GM18498 (cell line): Measurements from ENCODE around the gene CFLAR.
"Not testable (repeated sequence)": the region's sequence is repeated elsewhere in the genome, so short reads cannot be mapped to it uniquely, and the experiment has no call there.

Experiments
- ATAC-seq: cut with Tn5 transposase; IDR thresholded peaks from one replicate; pipeline ENCODE4 v1.9.1; 2021; ENCODE audit warnings: mild to moderate bottlenecking, moderate library complexity; ENCODE audit not compliant: unreplicated experiment

CFLAR gene

GRCh38 chr2:201174687-201175086, 58.7 kb downstream of the CFLAR start:
- ATAC-seq: no peak

DNA sequence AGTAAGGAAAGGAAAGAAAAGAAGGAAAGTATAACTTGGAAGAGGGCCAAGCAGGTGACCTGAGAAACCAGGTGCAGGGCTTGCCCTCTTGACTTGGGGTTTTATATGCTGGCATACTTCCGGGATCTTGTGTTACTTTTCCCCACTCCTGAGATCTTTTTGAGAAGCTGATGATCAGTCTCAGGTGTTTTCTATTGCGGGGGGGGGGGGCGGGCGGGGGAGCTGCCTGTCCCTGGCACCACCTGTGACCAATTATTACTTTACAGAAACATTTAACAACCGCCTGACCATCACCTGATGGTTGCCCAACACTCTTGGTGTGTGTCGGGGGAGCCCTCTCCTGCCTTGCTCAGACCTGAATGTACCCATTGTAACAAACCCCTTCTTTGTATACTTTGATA, 60.1 kb downstream of the CFLAR start:
- no peak for ATAC-seq

GRCh38 chr2:201180010-201180409, 64.0 kb downstream of the CFLAR start:
- ATAC-seq: no peak

- ATAC-seq: peak; percentile 87
Observed at GRCh38 chr2:201182650-201183364, 66.8 kb downstream of the CFLAR start, which contains the start of gene CASP10. CASP10 (plus strand) TSS chr2:201183141; CDS start chr2:201185778, 2,637 bp downstream.

DNA sequence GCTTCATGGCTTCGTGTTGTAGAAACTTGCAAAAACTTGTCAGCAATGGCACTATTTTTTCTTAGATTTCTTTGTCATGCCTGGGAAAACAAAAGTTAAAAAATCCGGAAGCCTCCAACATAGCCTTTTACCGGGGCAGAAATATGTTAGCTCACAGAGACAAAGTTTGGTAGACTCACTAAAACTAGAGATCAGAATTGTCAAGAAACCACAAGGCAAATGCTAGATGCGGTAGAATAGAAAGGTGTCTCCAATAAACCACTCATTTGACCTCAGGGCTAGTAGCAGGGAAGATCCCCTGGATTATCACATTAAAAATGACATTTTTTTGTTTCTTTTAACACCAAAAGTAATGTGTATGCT, 67.4 kb downstream of the CFLAR start:
- ATAC-seq: no peak

DNA sequence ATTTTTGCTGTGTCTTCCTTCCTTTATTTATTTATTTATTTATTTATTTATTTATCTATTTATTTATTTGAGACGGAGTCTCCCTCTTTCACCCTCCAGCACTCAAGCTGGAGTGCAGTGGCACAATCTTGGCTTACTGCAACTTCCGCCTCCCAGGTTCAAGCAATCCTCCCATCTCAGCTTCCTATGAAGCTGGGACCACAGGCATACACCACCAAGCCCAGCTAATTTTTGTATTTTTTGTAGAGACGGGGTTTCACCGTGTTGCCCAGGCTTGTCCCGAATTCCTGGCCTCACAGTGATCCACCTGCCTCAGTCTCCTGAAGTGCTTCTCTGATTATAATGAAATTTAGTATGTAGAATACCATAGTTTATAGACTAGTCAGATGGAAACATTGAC, 67.9 kb downstream of the CFLAR start:
- ATAC-seq: not testable (repeated sequence)

DNA sequence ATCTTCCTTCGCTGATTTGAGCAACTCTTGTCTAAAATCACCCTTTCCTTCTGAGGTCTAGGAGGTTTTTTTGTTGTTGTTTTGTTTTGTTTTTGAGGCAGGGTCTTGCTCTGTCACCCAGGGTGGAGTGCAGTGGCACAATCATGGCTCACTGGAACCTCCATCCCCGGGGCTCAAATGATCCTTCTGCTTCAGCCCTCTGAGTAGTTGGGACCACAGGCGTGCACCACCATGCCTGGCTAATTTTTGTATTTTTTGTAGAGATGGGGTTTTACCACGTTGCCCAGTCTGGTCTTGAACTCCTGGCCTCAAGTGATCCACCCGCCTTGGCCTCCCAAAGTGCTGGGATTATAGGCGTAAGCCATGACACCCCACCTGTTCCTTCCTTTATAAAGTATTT, 68.3 kb downstream of the CFLAR start:
- ATAC-seq: not testable (repeated sequence)

- ATAC-seq: no peak
Observed at GRCh38 chr2:201185863-201186262, 69.9 kb downstream of the CFLAR start.

DNA sequence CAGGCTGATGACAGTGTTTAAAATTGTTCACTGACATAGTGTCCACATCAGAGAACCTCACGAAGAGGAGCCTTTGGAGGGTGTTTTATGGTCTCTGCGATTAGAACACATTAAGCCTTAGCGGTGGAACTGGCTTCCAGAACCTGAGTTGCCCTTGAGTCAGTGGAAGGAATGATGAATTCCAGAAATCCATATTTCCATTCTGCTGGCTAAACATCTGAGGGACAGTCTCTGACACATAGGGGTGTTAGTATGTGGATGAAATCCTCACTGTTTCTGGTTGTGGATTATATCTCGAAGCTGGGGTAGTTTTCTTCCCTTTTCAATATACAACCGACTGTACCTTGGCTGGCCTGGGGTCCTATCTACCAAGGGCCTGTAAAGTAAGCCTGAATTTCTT, 71.0 kb downstream of the CFLAR start:
- ATAC-seq: no peak

GRCh38 chr2:201188449-201188848, 72.5 kb downstream of the CFLAR start:
- ATAC-seq: no peak

- no peak for ATAC-seq
Observed at GRCh38 chr2:201191132-201191875, 75.3 kb downstream of the CFLAR start.

DNA sequence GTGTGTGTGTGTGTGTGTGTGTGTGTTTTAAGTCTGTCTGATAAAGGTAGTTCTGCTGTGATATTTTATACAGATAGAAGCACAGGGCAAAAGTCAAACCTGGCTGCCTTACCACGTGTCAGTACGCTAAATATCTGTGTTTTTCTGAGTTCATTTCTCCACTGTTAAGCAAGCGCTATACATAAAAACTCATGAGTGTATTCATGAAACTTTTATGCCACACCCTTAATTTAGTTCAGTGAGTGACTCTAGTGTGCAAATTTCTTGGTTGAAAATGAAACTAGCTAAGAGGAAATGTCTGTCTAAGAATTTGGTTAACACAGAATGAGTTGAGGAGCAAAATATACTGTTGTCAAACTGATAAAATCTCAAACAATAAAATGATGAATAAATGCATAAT, 78.1 kb downstream of the CFLAR start:
- peak; percentile 96 for ATAC-seq

DNA sequence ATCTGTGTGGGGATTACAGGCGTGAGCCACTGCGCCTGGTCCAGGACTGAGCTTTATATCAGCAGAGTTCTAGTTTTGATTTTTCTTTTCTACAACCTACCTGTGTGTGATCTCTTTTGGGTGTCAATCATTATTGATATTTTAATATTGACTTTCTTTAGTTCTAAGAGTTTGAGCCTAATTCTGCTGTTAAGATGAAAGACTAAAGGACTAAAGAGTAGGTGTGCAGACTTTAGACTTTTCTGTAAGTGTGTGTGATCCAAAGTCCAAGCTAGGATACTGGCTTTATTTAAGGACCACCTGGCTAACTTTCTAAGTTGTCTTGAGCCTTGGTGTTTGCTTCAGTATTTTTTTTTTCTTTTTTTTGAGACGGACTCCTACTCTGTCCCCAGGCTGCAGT, 79.4 kb downstream of the CFLAR start:
- ATAC-seq: no peak

GRCh38 chr2:201196003-201196402, 80.0 kb downstream of the CFLAR start:
- no peak for ATAC-seq

- ATAC-seq: no peak
Observed at GRCh38 chr2:201196803-201197202, 80.8 kb downstream of the CFLAR start.

GRCh38 chr2:201197781-201198180, 81.8 kb downstream of the CFLAR start:
- ATAC-seq: no peak

DNA sequence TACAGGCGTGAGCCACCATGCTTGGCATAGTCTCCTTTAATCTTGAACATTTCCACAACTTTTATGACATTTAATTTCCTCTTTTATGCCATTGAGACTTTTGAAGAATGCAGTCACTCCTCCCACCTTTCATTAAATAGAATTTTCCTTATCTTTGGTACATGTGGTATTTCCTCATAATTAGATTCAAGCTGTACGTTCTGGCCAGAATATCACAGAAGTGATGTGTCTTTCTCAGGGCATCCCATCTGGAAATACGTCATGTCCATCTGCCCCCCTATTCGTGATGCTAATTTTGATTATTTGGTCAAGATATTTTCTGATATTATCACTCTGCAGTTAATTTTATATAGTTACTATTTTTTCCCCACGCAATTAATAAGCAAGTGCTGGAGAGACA, 83.9 kb downstream of the CFLAR start:
- ATAC-seq: no peak

DNA sequence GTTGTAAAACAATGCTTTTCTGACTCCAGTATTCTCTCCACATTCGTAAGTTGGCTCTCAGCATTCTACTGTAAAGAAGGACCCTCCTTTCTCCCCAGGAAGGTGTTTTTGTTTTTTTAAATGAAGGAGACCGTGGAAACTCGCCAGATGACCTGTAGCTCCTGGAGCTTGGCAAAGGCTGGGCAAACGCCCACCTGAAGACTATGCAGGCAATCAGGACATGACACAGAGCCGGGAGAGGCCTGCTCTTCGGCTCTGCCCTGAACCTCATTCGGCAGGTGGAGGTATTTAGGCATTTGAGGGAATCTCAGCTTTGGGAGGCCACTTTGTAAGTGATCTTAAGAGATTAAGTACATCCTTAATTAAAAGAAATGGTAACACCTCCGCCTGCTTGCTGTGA, 84.4 kb downstream of the CFLAR start:
- ATAC-seq: no peak

DNA sequence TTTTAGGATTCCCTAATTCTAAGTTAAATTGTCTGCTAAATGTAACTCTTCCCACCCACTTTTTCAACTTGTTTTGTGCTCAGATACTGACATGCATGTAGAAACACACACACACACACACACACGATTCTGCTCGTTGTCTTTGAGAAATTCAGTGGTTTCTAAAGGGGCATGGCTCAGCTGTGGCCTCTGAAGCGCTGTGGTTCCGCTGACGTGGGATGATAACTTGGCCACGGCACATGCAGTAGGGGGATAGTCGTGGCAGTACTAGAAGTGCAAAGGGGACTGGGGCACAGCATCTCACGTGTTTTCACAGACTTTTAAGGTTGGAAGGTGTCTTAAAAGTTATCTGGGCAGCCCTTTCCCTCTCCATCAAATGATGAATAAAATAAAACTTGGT, 85.4 kb downstream of the CFLAR start:
- no peak for ATAC-seq

GRCh38 chr2:201203916-201204654, 88.1 kb downstream of the CFLAR start:
- ATAC-seq: no peak

GRCh38 chr2:201204655-201205514, 88.9 kb downstream of the CFLAR start:
- ATAC-seq: no peak
